NOMO-1 treated with DMSO at 0.1 percent for 48 hours (cell line): ENCODE measurements around the gene CS.
"Not testable (repeated sequence)": the region's sequence is repeated elsewhere in the genome, so short reads cannot be mapped to it uniquely, and the experiment has no call there.

ENCODE experiments used
- DNase-seq: peaks from one replicate; lab custom pipeline; 2025; ENCODE audit not compliant: unreplicated experiment; lab: John Stamatoyannopoulos, UW

Gene CS

GRCh38 chr12:56282579-56282978, 17.6 kb downstream of the CS start:
- DNase-seq, result no peak

GRCh38 chr12:56282030-56282429, 18.1 kb downstream of the CS start:
- DNase-seq, result no peak

DNA sequence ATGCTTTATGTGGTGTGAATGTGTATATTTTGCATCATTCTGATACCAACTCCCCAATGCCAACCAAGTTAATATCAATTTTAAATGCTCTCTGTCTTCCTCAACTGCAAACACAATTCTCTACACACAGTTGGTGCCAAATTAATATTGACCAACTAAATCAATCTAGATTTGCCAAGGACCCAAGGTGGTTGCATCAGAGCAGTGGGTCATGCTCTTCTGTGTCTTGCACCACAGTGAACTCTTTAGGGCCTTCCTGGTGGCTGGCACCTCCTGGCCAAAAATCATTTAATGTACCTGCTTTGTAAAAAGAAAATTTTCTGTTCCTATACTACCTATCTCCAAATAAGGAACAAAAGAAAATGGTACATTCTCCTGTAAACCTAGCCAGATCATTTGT, 19.3 kb downstream of the CS start:
- no peak for DNase-seq

- DNase-seq, result no peak
These were observed 21.2 kb downstream of the CS start for GRCh38 chr12:56278905-56279304.

DNA sequence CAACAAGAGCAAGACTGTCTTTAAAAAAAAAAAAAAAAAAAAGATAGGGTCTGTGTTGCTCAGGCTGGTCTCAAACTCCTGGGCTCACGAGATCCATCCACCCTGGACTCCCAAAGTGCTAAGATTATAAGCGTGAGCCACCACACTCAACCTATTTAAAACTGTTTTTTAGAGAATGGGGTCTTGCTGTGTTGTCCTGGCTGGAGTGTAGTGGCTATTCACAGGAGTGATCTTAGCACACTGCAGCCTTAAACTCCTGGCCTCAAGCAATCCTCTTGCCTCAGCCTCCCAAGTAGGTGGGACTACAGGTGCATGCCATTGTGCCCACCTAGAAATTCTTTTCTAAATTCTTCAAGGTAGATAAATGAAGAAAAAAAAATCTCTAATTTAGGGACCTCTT, 25.8 kb downstream of the CS start:
- no peak for DNase-seq

DNA sequence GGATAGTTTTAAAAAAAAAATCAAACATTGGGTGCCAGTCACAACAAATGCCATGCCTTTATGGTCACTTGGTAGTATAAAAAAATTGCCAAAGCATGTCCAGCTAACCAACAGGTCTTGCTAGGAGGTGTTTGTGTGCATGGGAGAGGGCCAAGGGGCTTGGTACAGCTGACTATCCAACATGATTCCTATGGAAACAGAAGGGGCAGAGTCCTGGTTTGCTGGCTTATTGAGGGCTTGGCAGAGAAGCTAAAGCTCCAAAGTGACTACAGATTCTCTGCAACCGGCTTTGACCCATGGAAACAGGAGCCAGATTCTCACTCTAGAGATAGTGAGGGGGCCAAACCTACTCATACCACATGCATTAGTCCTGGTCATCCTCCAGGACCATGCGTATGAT, 27.7 kb downstream of the CS start:
- not testable (repeated sequence) for DNase-seq

- no peak for DNase-seq
These were observed 29.1 kb downstream of the CS start for GRCh38 chr12:56271031-56271430.

GRCh38 chr12:56267443-56268071, 32.6 kb downstream of the CS start:
- DNase-seq, result no peak

GRCh38 chr12:56266693-56267442, 33.3 kb downstream of the CS start, which contains the start of gene COQ10A:
TSS of gene COQ10A (plus strand) at chr12:56266942. CDS start at chr12:56267119, 177 bp downstream.
- DNase-seq, result peak; percentile 84

DNA sequence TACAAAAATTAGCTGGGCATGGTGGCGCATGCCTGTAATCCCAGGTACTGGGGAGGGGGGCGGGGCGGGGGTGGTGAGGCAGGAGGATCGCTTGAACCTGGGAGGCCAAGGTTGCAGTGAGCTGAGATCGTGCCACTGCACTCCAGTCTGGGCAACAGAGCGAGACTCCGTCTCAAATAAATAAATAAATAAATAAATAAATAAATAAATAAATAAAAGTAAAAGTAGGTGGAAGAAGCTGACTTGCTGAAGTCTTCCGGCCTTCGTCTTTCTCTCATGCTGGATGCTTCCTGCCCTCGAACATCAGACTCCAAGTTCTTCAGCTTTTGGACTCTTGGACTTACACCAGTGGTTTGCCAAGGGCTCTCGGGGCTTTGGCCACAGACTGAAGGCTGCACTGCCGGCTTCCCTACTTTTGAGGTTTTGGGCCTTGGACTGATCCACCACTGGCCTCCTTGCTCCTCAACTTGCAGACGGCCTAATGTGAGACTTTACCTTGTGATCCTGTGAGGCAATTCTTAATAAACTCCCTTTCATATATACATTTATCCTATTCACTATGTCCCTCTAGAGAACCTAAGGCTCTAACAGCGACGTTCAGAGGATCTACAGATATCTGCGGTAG, 34.0 kb downstream of the CS start:
- DNase-seq, result not testable (repeated sequence)

- DNase-seq, result not testable (repeated sequence)
These were observed 37.2 kb downstream of the CS start for GRCh38 chr12:56262955-56263354.

GRCh38 chr12:56261503-56262232, 38.5 kb downstream of the CS start:
- DNase-seq, result no peak

DNA sequence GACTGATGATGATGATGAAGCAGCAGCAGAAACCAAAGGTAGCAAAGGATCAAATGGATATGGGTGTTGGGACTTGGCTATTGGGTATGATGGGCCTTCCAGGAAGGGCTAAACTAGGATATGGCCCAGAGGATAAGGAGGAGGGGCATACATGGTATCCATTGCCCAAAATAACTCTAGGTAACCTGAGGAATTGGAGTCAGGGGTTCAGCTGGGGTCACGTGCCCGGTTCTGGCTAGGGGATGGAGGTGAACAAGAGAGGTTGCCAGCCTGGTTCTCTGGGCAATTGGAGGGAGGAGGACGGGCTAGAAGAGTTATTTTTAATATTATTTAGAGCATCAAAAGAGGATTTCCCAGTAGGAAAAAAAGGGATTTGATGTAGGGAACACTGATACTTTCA, 39.2 kb downstream of the CS start:
- no peak for DNase-seq

GRCh38 chr12:56260380-56260779, 39.8 kb downstream of the CS start:
- DNase-seq, result no peak

- no peak for DNase-seq
These were observed 41.3 kb downstream of the CS start for GRCh38 chr12:56258820-56259183.

GRCh38 chr12:56258068-56258819, 41.9 kb downstream of the CS start, which contains the start of gene ANKRD52:
TSS of gene ANKRD52 (minus strand) at chr12:56258384. CDS start at chr12:56258269, 115 bp downstream.
- peak; percentile 72 for DNase-seq

DNA sequence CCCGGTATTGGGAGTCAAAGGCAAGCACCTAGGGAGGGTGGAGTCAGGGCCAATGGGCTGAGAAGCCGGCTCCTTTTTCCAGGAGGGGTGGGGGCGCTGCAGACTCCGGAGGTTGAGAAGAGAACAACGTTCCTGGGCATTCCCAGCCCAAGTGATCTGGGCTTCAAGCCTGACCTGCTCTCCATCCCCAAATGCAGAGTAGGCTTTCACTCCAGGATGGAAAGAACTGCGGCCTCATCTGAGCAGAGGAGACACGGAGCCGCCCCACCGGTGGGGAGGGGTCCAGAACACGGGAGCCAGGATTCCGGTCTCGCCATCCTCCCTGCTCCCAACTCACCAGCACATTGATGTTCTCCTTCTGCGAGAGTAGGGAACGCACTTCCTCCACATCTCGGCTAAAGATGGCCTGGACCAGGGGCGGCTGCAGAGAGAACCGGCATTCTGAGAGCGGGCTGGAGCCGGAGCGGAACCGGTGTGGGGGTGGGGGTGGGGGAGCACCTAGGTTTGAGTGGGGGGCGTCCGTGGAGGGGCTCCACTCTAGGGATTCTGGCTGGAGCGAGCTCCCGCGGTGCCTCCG, 42.6 kb downstream of the CS start:
- no peak for DNase-seq

DNA sequence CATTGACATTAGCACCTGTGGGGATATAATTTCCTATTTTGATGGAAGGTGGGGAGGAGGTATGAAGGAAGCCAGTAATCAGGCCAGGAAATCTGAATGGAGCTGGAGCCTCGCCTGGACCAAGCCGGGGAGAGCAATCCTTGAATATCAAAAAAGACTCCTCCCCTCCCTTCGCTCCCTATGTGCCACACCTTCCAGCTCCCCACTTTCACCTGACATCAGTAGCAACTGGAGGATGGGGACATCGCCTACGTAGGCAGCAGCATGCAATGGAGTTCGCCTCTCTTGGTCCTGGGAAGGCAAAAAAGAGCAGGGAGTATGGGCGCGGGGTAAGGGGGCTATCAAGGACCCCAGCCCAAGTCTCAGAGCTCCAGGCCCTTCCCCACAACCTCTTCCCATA, 43.1 kb downstream of the CS start:
- DNase-seq, result no peak

DNA sequence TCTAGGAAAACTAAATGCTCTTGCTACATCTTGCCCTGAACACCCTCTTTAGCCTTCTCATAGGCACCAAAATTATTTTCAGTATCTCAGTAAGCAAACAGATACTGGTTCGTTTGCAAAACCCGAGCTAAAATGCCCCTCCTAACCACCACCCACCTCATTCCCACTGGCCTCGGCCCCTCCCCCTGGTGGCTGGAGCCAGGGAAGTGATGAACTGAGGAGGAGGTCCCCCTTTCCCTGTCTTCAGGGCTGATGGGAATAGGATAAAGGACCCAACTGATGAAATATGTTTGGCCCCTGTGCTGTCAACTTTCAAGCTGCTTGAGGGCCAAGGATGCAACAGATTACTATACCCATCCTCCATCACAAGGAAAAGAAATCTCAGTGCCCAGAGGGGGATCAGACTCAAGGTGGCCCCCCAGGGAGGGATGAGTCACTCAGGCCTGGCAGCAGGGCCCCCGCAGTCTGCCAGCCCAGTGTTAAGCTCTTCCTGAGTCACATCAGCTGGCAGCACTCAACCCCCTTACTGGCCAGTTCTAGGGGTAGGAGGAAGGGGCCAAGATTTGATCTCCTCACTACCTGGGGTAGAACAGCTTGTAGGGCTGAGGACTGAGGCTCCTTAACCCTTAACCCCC, 43.7 kb downstream of the CS start:
- no peak for DNase-seq

DNA sequence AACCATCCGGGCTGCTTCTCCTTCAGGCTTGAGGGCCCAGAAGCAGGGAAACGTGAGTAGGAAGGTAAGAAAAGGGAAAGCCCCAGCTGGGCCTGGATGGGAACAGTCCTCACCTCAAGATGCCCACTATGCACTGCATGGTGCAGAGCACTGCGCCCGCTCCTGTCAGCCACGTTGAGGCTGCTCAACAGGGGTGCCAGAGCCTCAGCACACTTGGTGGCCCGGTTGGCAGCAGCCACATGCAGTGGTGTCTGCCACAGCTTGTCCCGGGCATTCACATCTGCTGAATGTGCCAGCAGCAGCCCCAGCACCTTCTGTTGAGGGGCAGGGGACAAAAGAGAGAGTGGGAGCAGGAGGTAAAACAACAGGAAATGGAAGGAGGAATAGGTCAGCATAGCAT, 44.5 kb downstream of the CS start:
- no peak for DNase-seq
